ENCODE results near the gene KRT79.

GRCh38 chr12:52792185-52793029 lies 41.7 kb downstream of the KRT79 start:
- TF ChIP-seq, protein P1, sequence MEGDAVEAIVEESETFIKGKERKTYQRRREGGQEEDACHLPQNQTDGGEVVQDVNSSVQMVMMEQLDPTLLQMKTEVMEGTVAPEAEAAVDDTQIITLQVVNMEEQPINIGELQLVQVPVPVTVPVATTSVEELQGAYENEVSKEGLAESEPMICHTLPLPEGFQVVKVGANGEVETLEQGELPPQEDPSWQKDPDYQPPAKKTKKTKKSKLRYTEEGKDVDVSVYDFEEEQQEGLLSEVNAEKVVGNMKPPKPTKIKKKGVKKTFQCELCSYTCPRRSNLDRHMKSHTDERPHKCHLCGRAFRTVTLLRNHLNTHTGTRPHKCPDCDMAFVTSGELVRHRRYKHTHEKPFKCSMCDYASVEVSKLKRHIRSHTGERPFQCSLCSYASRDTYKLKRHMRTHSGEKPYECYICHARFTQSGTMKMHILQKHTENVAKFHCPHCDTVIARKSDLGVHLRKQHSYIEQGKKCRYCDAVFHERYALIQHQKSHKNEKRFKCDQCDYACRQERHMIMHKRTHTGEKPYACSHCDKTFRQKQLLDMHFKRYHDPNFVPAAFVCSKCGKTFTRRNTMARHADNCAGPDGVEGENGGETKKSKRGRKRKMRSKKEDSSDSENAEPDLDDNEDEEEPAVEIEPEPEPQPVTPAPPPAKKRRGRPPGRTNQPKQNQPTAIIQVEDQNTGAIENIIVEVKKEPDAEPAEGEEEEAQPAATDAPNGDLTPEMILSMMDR (IDR thresholded peaks at IDR 0.05), result no peak
- no peak for TF ChIP-seq POLR2A (IDR thresholded peaks at IDR 0.05)
